Natural killer cell (primary cell): ENCODE results near the gene CASP5. TPM values are rescaled to one million over a fixed set of nuclear protein-coding genes. Genes with fewer than 3 reads are reported as not detected.
A peak's percentile ranks its signal among the peaks of the same experiment; 100 is the strongest.

Experiments used
- ATAC-seq, 3 donors: fragments of 150-1000 bp in 2 of 3; fragments of 200-7000 bp in 1 of 3; cut with Tn5 transposase; 1 replicate in 1 of 3; 2 replicates in 2 of 3; pipeline ENCODE4 v1.10.0; 2021; ENCODE audit warnings: mild to moderate bottlenecking in 2 of 3, moderate library complexity in 2 of 3
- DNase-seq, 2 donors: peaks; one replicate each; pipeline versions ENCODE4 v3.0.0 to v3.0.0-alpha.2; 2013 to 2021; ENCODE audit warnings: mixed read lengths in 1 of 2
- H3K27ac ChIP-seq: one replicate; pipeline ENCODE4 v1.5.1; 2013; ENCODE audit warnings: mild to moderate bottlenecking, low read length
- H3K27me3 ChIP-seq: one replicate; pipeline ENCODE4 v1.6.1; 2013; ENCODE audit warnings: low read length; ENCODE audit not compliant: control insufficient read depth, insufficient read depth
- H3K36me3 ChIP-seq: one replicate; pipeline ENCODE4 v1.6.1; 2013; ENCODE audit warnings: low read length; ENCODE audit not compliant: control insufficient read depth, insufficient read depth
- H3K4me1 ChIP-seq: one replicate; pipeline ENCODE4 v1.6.1; 2013; ENCODE audit warnings: low read length; ENCODE audit not compliant: control insufficient read depth, insufficient read depth
- H3K4me3 ChIP-seq: one replicate; pipeline ENCODE4 v1.5.1; 2013; ENCODE audit warnings: low read length
- H3K9me3 ChIP-seq: one replicate; pipeline ENCODE4 v1.6.1; 2013; ENCODE audit warnings: low read length; ENCODE audit not compliant: control insufficient read depth, insufficient read depth
- H3K27ac Mint-ChIP-seq, 2 donors: one replicate each; pipeline ENCODE4 v1.8.0; 2022; ENCODE audit warnings: mild to moderate bottlenecking in 2 of 2, mixed read lengths in 2 of 2, moderate library complexity in 1 of 2
- H3K27me3 Mint-ChIP-seq, 2 donors: one replicate each; pipeline ENCODE4 v1.8.0; 2022; ENCODE audit warnings: low read depth in 2 of 2, mixed read lengths in 2 of 2
- H3K36me3 Mint-ChIP-seq: one replicate; pipeline ENCODE4 v1.8.0; 2022; ENCODE audit warnings: mixed read lengths
- H3K4me1 Mint-ChIP-seq, 2 donors: one replicate each; pipeline ENCODE4 v1.8.0; 2022; ENCODE audit warnings: mixed read lengths in 2 of 2
- H3K4me3 Mint-ChIP-seq: one replicate; pipeline ENCODE4 v1.8.0; 2022; ENCODE audit warnings: mild to moderate bottlenecking, moderate library complexity, mixed read lengths
- H3K9me3 Mint-ChIP-seq, 2 donors: one replicate each; pipeline ENCODE4 v1.8.0; 2022; ENCODE audit warnings: mixed read lengths in 2 of 2
- CTCF ChIP-seq: fragments of 200-600 bp; IDR thresholded peaks from one replicate; pipeline ENCODE4 v1.8.0; 2022; ENCODE audit warnings: antibody characterized with exemption
- WGBS: methylation state at CpG from one replicate; pipeline ENCODE4 v1.1.7; 2013; ENCODE audit warnings: missing lambda C conversion rate; ENCODE audit not compliant: insufficient coverage; 5-methylcytosine and 5-hydroxymethylcytosine counted together
- intact Hi-C: fragments of 100-400 bp; cut with micrococcal nuclease; formaldehyde crosslinking; loops from one replicate; pipeline ENCODE4 v1.14.2; 2022
- total RNA-seq, 4 donors: library from RNA; stranded (reverse); fragments of 120-200 nt in 1 of 4; gene quantifications; one replicate each; pipeline versions ENCODE4 v1.2.3 to v1.2.4, GENCODE V29; 2013 to 2022

Gene CASP5
- total RNA-seq, 3 donors from 2014 or later (not counting 1 experiment from before 2014, with no cell fraction given) = 1.1 to 1.6 (median 1.3) TPM

- 83% methylated on average over 1 of the region's 3 CpGs for WGBS
- peaks cover 14% of the 10 kb centered on the region for H3K36me3 Mint-ChIP-seq
- DNase-seq = peak in 1 of 2 donors; percentile 33
- ATAC-seq = peak; percentile 32 to 40 (median 37)
- peak overlapping the region; percentile 92 for H3K4me3 Mint-ChIP-seq
- peaks cover 8% of the 10 kb centered on the region for H3K4me1 ChIP-seq
- intact Hi-C loops = loop anchor here (5.0 kb wide), 1 partner anchor 66 kb away; the partner anchor contains the start of gene CASP4
- H3K4me3 ChIP-seq = peak overlapping the region; percentile 72
- H3K9me3 Mint-ChIP-seq = no peaks in the 10 kb centered on the region
- H3K9me3 ChIP-seq = no peaks in the 10 kb centered on the region
- H3K27me3 ChIP-seq = no peaks in the 10 kb centered on the region
- no peaks in the 10 kb centered on the region for H3K27me3 Mint-ChIP-seq
- peaks cover 33% of the 10 kb centered on the region for H3K36me3 ChIP-seq
- no peak for TF ChIP-seq CTCF
- H3K4me1 Mint-ChIP-seq = peaks cover 53 to 58% of the 10 kb centered on the region in 2 donors
- peak overlapping the region; percentile 85 for H3K27ac ChIP-seq
- peak overlapping the region; percentile 87 to 92 for H3K27ac Mint-ChIP-seq
Measured at GRCh38 chr11:105033343-105033742, 10.4 kb upstream of the CASP5 start.

GRCh38 chr11:105032495-105032894, 9.5 kb upstream of the CASP5 start:
- H3K4me1 ChIP-seq = peaks cover 8% of the 10 kb centered on the region
- H3K27ac ChIP-seq = peak overlapping the region; percentile 85
- Mint-ChIP-seq H3K27ac (peak overlapping the region; percentile 87 to 92), H3K9me3 (no peaks in the 10 kb centered on the region), H3K4me3 (peak overlapping the region; percentile 92), H3K36me3 (peaks cover 13% of the 10 kb centered on the region), H3K27me3 (no peaks in the 10 kb centered on the region), H3K4me1 (peaks cover 58 to 63% of the 10 kb centered on the region in 2 donors)
- H3K36me3 ChIP-seq = peaks cover 39% of the 10 kb centered on the region
- ATAC-seq (peak in 2 of 3 donors; percentile 30 to 52), DNase-seq (peak in 1 of 2 donors; percentile 44)
- no peaks in the 10 kb centered on the region for H3K27me3 ChIP-seq
- intact Hi-C loops = loop anchor here (5.0 kb wide), 1 partner anchor 65 kb away; the partner anchor contains the start of gene CASP4
- H3K9me3 ChIP-seq = no peaks in the 10 kb centered on the region
- WGBS = 78% methylated on average over 2 of the region's 2 CpGs
- TF ChIP-seq CTCF = no peak
- H3K4me3 ChIP-seq = peak overlapping the region; percentile 72

GRCh38 chr11:105027678-105028077, 4.7 kb upstream of the CASP5 start:
- intact Hi-C loops = no loop called here
- no peaks in the 10 kb centered on the region for H3K9me3 Mint-ChIP-seq
- 58% methylated on average over 3 of the region's 3 CpGs for WGBS
- no peak overlapping the region for H3K4me3 Mint-ChIP-seq
- ATAC-seq (peak in 1 of 3 donors; percentile 48), DNase-seq (no peak)
- H3K27ac ChIP-seq = no peak overlapping the region
- H3K36me3 Mint-ChIP-seq = peaks cover 26% of the 10 kb centered on the region
- no peak for TF ChIP-seq CTCF
- H3K27me3 Mint-ChIP-seq = no peaks in the 10 kb centered on the region
- H3K4me1 ChIP-seq = no peaks in the 10 kb centered on the region
- H3K9me3 ChIP-seq = no peaks in the 10 kb centered on the region
- peaks cover 66% of the 10 kb centered on the region for H3K36me3 ChIP-seq
- no peaks in the 10 kb centered on the region for H3K27me3 ChIP-seq
- peaks cover 27 to 38% of the 10 kb centered on the region in 2 donors for H3K4me1 Mint-ChIP-seq
- H3K4me3 ChIP-seq = no peak overlapping the region
- H3K27ac Mint-ChIP-seq = peak overlapping the region; percentile 17 to 39

- H3K27me3 Mint-ChIP-seq = no peaks in the 10 kb centered on the region
- H3K4me1 Mint-ChIP-seq = peaks cover 15 to 34% of the 10 kb centered on the region in 2 donors
- no peak overlapping the region for H3K4me3 Mint-ChIP-seq
- intact Hi-C loops = no loop called here
- H3K9me3 Mint-ChIP-seq = no peaks in the 10 kb centered on the region
- no peak for DNase-seq
- no peak for ATAC-seq
- H3K36me3 Mint-ChIP-seq = peaks cover 24% of the 10 kb centered on the region
- Histone ChIP-seq H3K36me3 (peaks cover 46% of the 10 kb centered on the region), H3K4me3 (no peak overlapping the region), H3K9me3 (no peaks in the 10 kb centered on the region), H3K27me3 (no peaks in the 10 kb centered on the region), H3K27ac (no peak overlapping the region), H3K4me1 (no peaks in the 10 kb centered on the region)
- WGBS = 80% methylated on average over 1 of the region's 1 CpG
- TF ChIP-seq CTCF = no peak
- peak overlapping the region; percentile 13 to 39 for H3K27ac Mint-ChIP-seq
Measured at GRCh38 chr11:105024394-105024793, 1.4 kb upstream of the CASP5 start.
